Panc1 (cell line): ENCODE measurements around the gene JUN.

Experiments used
- POLR2AphosphoS5 ChIP-seq: IDR thresholded peaks from 2 replicates; pipeline ENCODE4 v1.6.1; 2012; ENCODE audit warnings: mild to moderate bottlenecking, low read depth, low read length, moderate library complexity
- TF ChIP-seq, protein P1 (sequence below): fragments of 450-650 bp; IDR thresholded peaks from 2 replicates; pipeline ENCODE4 v1.5.1; 2017; ENCODE audit warnings: mild to moderate bottlenecking

DNA sequence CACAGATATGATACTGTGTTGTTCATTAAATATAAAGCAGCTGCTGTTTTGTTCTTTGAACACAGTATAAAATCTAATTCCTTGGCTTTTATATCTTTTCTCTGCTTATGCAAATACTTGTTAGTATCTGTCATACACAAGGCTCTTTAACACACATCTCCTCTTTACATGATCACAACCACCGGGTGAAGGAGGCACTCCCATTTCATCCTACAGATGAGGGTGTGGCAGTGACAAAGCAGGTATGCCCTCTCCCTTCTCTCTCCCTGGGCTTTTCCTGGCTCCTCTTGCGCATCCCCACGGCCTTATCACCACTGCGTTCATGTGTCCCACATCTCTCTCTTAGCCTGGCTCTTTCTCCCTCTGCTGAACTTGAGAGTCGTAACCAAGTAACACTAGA is 38.2 kb downstream of the JUN start:
- TF ChIP-seq POLR2AphosphoS5 = no peak
- TF ChIP-seq, protein P1, sequence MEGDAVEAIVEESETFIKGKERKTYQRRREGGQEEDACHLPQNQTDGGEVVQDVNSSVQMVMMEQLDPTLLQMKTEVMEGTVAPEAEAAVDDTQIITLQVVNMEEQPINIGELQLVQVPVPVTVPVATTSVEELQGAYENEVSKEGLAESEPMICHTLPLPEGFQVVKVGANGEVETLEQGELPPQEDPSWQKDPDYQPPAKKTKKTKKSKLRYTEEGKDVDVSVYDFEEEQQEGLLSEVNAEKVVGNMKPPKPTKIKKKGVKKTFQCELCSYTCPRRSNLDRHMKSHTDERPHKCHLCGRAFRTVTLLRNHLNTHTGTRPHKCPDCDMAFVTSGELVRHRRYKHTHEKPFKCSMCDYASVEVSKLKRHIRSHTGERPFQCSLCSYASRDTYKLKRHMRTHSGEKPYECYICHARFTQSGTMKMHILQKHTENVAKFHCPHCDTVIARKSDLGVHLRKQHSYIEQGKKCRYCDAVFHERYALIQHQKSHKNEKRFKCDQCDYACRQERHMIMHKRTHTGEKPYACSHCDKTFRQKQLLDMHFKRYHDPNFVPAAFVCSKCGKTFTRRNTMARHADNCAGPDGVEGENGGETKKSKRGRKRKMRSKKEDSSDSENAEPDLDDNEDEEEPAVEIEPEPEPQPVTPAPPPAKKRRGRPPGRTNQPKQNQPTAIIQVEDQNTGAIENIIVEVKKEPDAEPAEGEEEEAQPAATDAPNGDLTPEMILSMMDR = no peak
